Tibial artery (tissue), 4 donors: ENCODE results near the gene STIMATE.

Experiments used
- DNase-seq, 2 donors: peaks; one replicate each; pipeline ENCODE4 v3.0.0-alpha.2; 2019
- H3K27ac ChIP-seq, 2 donors: fragments of 200-600 bp; sonication (generic) in 1 of 2; 1 replicate in 1 of 2; 2 replicates in 1 of 2; pipeline ENCODE4 v1.5.1; 2018 to 2019; ENCODE audit warnings: mild to moderate bottlenecking in 1 of 2
- H3K27me3 ChIP-seq, 2 donors: fragments of 200-600 bp; sonication (generic) in 1 of 2; one replicate each; pipeline versions ENCODE4 v1.5.1 to v1.6.0; 2016 to 2019
- H3K36me3 ChIP-seq, 3 donors: fragments of 200-600 bp; sonication (generic) in 2 of 3; one replicate each; pipeline ENCODE4 v1.5.1; 2016 to 2019; ENCODE audit warnings: mild to moderate bottlenecking in 2 of 3
- H3K4me1 ChIP-seq, 4 donors: fragments of 200-600 bp; sonication (generic) in 2 of 4; 1 replicate in 3 of 4; 2 replicates in 1 of 4; pipeline ENCODE4 v1.5.1; 2016 to 2019
- H3K4me3 ChIP-seq, 2 donors: fragments of 200-600 bp; sonication (generic) in 1 of 2; 1 replicate in 1 of 2; 2 replicates in 1 of 2; pipeline ENCODE4 v1.5.1; 2018 to 2019; ENCODE audit warnings: mild to moderate bottlenecking in 2 of 2
- H3K9me3 ChIP-seq, 3 donors: fragments of 200-600 bp; sonication (generic) in 1 of 3; one replicate each; pipeline ENCODE4 v1.5.1; 2016 to 2019
- intact Hi-C: fragments of 100-400 bp; cut with DNase I; formaldehyde crosslinking; loops from one replicate; pipeline ENCODE4 v1.15.0; 2023; ENCODE audit warnings: low total_unique reads
- TF ChIP-seq, protein P1 (sequence below), 2 experiments: fragments of 200-600 bp in 1 of 2; fragments of 450-650 bp in 1 of 2; IDR thresholded peaks; one replicate each; pipeline ENCODE4 v1.5.1; 2017 to 2019; ENCODE audit warnings: antibody characterized with exemption in 2 of 2, mild to moderate bottlenecking in 1 of 2, moderate library complexity in 1 of 2

STIMATE gene

DNA sequence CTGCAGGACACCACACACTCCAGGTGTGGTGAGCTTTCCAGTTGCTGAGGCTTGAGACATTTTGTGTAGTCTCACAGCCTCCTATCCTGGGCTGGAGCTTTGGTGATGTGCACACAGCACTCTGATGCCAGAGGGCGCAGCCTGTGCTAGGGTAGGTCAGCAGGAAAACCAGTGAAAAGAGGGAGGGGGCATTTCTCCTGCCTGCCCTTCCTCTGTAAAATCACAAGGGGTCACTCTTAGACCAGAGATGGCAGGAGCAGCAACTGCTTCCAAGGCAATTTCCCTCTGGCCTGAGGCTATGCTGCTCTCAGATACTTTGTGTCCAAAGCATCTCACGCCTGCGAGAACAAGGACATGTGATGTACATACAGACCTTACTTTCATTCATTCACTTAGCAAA lies 46.0 kb downstream of the STIMATE start:
- no peaks in the 10 kb centered on the region for H3K9me3 ChIP-seq
- H3K27me3 ChIP-seq = no peaks in the 10 kb centered on the region
- TF ChIP-seq, protein P1, sequence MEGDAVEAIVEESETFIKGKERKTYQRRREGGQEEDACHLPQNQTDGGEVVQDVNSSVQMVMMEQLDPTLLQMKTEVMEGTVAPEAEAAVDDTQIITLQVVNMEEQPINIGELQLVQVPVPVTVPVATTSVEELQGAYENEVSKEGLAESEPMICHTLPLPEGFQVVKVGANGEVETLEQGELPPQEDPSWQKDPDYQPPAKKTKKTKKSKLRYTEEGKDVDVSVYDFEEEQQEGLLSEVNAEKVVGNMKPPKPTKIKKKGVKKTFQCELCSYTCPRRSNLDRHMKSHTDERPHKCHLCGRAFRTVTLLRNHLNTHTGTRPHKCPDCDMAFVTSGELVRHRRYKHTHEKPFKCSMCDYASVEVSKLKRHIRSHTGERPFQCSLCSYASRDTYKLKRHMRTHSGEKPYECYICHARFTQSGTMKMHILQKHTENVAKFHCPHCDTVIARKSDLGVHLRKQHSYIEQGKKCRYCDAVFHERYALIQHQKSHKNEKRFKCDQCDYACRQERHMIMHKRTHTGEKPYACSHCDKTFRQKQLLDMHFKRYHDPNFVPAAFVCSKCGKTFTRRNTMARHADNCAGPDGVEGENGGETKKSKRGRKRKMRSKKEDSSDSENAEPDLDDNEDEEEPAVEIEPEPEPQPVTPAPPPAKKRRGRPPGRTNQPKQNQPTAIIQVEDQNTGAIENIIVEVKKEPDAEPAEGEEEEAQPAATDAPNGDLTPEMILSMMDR (IDR thresholded peaks at IDR 0.05) = peak; percentile 47 to 64
- no peak overlapping the region for H3K4me3 ChIP-seq
- peak in 1 of 2 donors; percentile 19 for DNase-seq
- intact Hi-C loops = loop anchor here (5.0 to 10.0 kb wide), 2 partner anchors 81 to 223 kb away; no protein-coding TSS in a partner anchor
- H3K4me1 ChIP-seq = peaks cover 0 to 22% (median 6%) of the 10 kb centered on the region in 4 donors
- H3K36me3 ChIP-seq = peaks cover 34 to 85% (median 56%) of the 10 kb centered on the region in 3 donors
- H3K27ac ChIP-seq = no peak overlapping the region

DNA sequence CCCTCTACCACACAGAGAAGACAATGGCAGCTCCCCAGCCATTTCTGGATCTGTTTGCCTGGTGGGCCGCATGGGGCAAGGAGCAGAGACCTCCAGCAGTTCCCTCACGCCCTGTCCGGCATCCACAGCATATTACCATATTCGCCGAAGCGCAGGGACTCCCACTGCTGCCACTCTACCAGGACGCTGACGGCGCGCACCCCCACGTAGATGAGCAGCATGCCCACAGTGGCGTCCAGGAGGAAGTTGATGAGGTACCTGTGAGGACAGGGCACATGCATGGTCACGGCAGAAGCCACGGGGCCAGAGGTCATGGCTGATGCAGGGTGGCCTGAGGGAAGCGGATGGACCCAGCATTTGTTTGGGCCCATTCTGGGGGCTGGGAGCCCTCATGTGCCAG lies 47.7 kb downstream of the STIMATE start:
- intact Hi-C loops = loop anchor here (5.0 to 10.0 kb wide), 2 partner anchors 83 to 225 kb away; no protein-coding TSS in a partner anchor
- peak in 1 of 2 donors; percentile 20 for DNase-seq
- Histone ChIP-seq H3K27me3 (no peaks in the 10 kb centered on the region), H3K9me3 (no peaks in the 10 kb centered on the region), H3K4me1 (peaks cover 0 to 38% (median 21%) of the 10 kb centered on the region in 4 donors), H3K27ac (peak overlapping the region in 1 of 2 donors; percentile 86), H3K36me3 (peaks cover 31 to 78% (median 56%) of the 10 kb centered on the region in 3 donors), H3K4me3 (no peak overlapping the region)
- TF ChIP-seq, protein P1 (IDR thresholded peaks at IDR 0.05) = no peak

GRCh38 chr3:52848617-52849016 lies 48.7 kb downstream of the STIMATE start:
- intact Hi-C loops = no loop called here
- peaks cover 25 to 70% (median 48%) of the 10 kb centered on the region in 3 donors for H3K36me3 ChIP-seq
- no peak overlapping the region for H3K4me3 ChIP-seq
- H3K4me1 ChIP-seq = peaks cover 0 to 48% (median 32%) of the 10 kb centered on the region in 4 donors
- TF ChIP-seq, protein P1 (IDR thresholded peaks at IDR 0.05) = no peak
- H3K27ac ChIP-seq = peak overlapping the region; percentile 86 to 91
- peak in 1 of 2 donors; percentile 69 for DNase-seq
- no peaks in the 10 kb centered on the region for H3K9me3 ChIP-seq
- H3K27me3 ChIP-seq = no peaks in the 10 kb centered on the region

GRCh38 chr3:52847726-52848125 lies 49.6 kb downstream of the STIMATE start:
- peak in 1 of 2 donors; percentile 38 for DNase-seq
- H3K27ac ChIP-seq = peak overlapping the region; percentile 86 to 91
- H3K4me1 ChIP-seq = peaks cover 0 to 57% (median 40%) of the 10 kb centered on the region in 4 donors
- TF ChIP-seq, protein P1 (IDR thresholded peaks at IDR 0.05) = no peak
- H3K36me3 ChIP-seq = peaks cover 26 to 70% (median 39%) of the 10 kb centered on the region in 3 donors
- no peaks in the 10 kb centered on the region for H3K9me3 ChIP-seq
- no peaks in the 10 kb centered on the region for H3K27me3 ChIP-seq
- H3K4me3 ChIP-seq = no peak overlapping the region
- intact Hi-C loops = no loop called here

- intact Hi-C loops = no loop called here
- peaks cover 28 to 70% (median 35%) of the 10 kb centered on the region in 3 donors for H3K36me3 ChIP-seq
- H3K27ac ChIP-seq = peak overlapping the region; percentile 86 to 91
- TF ChIP-seq, protein P1 (IDR thresholded peaks at IDR 0.05) = no peak
- no peaks in the 10 kb centered on the region for H3K9me3 ChIP-seq
- no peaks in the 10 kb centered on the region for H3K27me3 ChIP-seq
- peak in 1 of 2 donors; percentile 17 for DNase-seq
- peaks cover 0 to 62% (median 45%) of the 10 kb centered on the region in 4 donors for H3K4me1 ChIP-seq
- no peak overlapping the region for H3K4me3 ChIP-seq
Observed at GRCh38 chr3:52847241-52847640, 50.1 kb downstream of the STIMATE start.
